GM13977 (cell line): ENCODE data around the gene WWOX.
"Not testable (repeated sequence)": the region's sequence is repeated elsewhere in the genome, so short reads cannot be mapped to it uniquely, and the experiment has no call there.

Source experiments
- DNase-seq: peaks from one replicate; pipeline ENCODE4 v3.0.0; 2012; ENCODE audit warnings: low spot score
- in situ Hi-C: fragments of 300-500 bp; cut with MboI; formaldehyde crosslinking; loops from one replicate; pipeline ENCODE4 v1.12.0; 2022; ENCODE audit warnings: low sequenced_read_pairs, low pct_unique_long_range_greater_than_20kb, mixed read lengths, inconsistent platforms; ENCODE audit not compliant: unreplicated experiment
- TF ChIP-seq, protein P1 (sequence below): IDR thresholded peaks from 2 replicates; pipeline ENCODE4 v1.5.1; 2012; ENCODE audit warnings: mild to moderate bottlenecking, control low read depth; ENCODE audit not compliant: insufficient read depth; ENCODE audit errors: extremely low read depth, missing control alignments

WWOX gene

DNA sequence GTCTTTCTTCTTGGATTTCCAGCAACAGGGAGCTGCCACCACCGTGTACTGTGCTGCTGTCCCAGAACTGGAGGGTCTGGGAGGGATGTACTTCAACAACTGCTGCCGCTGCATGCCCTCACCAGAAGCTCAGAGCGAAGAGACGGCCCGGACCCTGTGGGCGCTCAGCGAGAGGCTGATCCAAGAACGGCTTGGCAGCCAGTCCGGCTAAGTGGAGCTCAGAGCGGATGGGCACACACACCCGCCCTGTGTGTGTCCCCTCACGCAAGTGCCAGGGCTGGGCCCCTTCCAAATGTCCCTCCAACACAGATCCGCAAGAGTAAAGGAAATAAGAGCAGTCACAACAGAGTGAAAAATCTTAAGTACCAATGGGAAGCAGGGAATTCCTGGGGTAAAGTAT is 1112.1 kb downstream of the WWOX start:
- DNase-seq = no peak
- TF ChIP-seq, protein P1, sequence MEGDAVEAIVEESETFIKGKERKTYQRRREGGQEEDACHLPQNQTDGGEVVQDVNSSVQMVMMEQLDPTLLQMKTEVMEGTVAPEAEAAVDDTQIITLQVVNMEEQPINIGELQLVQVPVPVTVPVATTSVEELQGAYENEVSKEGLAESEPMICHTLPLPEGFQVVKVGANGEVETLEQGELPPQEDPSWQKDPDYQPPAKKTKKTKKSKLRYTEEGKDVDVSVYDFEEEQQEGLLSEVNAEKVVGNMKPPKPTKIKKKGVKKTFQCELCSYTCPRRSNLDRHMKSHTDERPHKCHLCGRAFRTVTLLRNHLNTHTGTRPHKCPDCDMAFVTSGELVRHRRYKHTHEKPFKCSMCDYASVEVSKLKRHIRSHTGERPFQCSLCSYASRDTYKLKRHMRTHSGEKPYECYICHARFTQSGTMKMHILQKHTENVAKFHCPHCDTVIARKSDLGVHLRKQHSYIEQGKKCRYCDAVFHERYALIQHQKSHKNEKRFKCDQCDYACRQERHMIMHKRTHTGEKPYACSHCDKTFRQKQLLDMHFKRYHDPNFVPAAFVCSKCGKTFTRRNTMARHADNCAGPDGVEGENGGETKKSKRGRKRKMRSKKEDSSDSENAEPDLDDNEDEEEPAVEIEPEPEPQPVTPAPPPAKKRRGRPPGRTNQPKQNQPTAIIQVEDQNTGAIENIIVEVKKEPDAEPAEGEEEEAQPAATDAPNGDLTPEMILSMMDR = no peak
- in situ Hi-C loops = no loop called here

DNA sequence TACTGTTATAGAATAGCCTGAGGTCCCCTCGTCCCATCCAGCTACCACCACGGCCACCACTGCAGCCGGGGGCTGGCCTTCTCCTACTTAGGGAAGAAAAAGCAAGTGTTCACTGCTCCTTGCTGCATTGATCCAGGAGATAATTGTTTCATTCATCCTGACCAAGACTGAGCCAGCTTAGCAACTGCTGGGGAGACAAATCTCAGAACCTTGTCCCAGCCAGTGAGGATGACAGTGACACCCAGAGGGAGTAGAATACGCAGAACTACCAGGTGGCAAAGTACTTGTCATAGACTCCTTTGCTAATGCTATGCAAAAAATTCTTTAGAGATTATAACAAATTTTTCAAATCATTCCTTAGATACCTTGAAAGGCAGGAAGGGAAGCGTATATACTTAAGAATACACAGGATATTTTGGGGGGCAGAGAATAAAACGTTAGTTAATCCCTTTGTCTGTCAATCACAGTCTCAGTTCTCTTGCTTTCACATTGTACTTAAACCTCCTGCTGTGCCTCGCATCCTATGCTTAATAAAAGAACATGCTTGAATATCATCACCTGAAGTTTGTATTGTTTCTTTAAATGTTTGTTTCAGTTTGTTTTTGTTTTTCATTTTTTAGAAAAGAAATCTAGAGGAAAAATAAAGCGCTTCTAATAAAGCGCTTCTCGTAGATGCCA is 1112.8 kb downstream of the WWOX start:
- no peak for DNase-seq
- in situ Hi-C loops = no loop called here
- TF ChIP-seq, protein P1 = no peak

DNA sequence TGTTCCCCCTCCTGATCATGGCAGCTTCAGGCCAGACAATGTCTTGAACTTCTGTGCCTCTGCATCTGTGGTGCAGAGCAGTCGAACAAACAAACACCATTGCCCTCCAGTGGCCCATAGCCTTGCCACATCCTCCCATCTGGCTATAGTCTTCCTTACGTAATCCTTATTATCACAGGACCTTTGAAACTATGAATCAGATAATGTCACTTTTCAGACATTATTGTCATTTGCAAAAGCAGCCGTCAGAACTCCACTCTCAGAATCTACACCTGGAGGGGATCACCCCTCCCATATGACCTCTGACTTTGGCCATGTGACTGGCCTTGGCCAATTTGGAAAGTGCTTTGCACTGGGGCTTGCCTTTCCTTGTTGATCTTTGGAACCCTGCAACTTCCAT is 1113.8 kb downstream of the WWOX start:
- in situ Hi-C loops = no loop called here
- DNase-seq = no peak
- TF ChIP-seq, protein P1 = no peak

DNA sequence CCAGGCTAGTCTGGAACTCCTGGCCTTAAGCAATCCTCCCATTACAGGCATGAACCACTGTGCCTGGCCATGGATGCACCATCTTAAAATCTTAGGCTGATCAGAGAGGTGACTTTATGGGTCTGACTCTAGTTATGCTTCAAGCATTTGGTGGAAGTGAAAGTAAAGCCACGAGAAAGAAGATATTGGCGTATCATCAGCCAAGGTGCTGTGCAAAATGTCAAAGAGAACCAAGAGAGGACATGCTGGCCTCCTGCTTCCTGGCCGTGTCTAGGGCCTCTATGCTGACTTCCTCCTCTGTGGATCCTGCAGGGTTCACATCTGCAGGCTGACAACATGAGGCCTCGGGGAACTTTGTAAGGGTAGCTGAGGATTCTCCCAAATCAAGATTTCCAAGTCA is 1115.8 kb downstream of the WWOX start:
- in situ Hi-C loops = no loop called here
- TF ChIP-seq, protein P1 = no peak
- DNase-seq = no peak

DNA sequence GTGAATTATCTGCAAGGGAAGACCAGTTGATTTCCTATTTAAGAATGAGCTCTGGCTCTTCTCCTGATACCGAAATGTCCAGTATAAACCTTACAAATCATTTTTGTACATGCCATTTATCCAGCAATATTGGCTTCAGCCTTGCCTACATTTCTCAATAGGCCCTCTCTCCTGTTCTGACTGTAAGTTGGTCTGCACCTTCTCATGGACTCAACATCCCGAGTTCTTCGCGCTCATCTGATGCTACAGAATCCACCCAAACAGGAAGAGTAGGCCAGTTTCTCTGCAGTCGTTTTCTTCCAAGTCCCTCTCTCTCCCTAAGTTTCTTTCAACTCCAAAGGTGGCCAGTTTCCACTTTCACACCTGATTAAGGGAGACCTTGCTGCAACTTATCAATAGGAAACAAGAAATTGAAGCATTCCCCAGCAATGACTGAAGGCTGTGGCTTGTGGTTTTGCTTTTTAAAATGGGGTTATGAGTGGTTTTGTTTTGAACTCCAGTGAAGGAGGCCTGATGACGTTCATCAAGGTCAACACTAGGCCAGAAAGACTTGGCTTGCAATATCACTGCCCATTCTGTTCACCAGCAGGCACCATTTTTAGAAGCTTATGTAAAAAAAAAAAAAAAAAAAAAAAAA is 1118.0 kb downstream of the WWOX start:
- in situ Hi-C loops = no loop called here
- DNase-seq = no peak
- TF ChIP-seq, protein P1 = no peak

DNA sequence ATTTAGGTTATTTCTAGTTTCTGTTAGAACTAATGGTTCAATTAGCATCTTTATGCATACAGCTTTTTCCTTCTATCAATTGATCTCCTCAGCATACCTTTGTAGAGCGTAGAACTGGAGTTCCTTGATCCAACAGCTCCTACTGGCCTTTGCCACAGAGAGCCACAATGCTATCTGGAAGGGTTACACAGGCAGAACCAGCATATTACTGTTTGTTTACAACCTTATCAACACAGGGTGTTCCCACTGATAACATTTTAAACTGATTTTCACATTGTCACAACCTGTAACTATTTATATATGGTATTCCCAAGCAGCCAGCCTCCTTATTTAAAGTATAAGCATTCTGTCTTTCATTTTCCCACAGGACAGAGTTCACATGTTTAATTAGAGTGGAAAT is 1118.9 kb downstream of the WWOX start:
- in situ Hi-C loops = no loop called here
- TF ChIP-seq, protein P1 = no peak
- no peak for DNase-seq

DNA sequence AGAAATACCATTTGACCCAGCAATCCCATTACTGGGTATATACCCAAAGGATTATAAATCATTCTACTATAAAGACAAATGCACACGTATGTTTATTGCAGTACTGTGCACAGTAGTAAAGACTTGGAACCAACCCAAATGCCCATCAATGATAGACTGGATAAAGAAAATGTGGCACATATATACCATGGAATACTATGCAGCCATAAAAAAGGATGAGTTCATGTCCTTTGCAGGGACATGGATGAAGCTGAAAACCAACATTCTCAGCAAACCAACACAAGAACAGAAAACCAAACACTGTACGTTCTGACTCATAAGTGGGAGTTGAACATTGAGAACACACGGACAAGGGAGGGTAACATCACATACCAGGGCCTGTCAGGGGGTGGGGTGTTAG is 1126.5 kb downstream of the WWOX start:
- in situ Hi-C loops, DNase-seq: not testable (repeated sequence)
